ENCODE results near the gene RHO.

- TF ChIP-seq CTCF (IDR thresholded peaks at IDR 0.05; ENCODE audit: insufficient read depth, low read length, poor library complexity, severe bottlenecking) (no peak), EZH2phosphoT487 (conservative IDR thresholded peaks at IDR 0.05; ENCODE audit: low read length) (no peak)
Measured at GRCh38 chr3:129536804-129537203, 8.4 kb downstream of the RHO start.
